SKM-1 (cell line): ENCODE results near the gene WDR64.

Experiments used
- DNase-seq: peaks from one replicate; lab custom pipeline; 2025; ENCODE audit not compliant: unreplicated experiment; lab: John Stamatoyannopoulos, UW

The WDR64 gene

GRCh38 chr1:241652012-241652411 is at the start of gene WDR64:
TSS of gene WDR64 (plus strand) at chr1:241652281. CDS start at chr1:241652485, 204 bp downstream.
- DNase-seq = no peak

- no peak for DNase-seq
Observed at GRCh38 chr1:241603731-241604245, 48.3 kb upstream of the WDR64 start.

GRCh38 chr1:241605146-241605805 is 46.8 kb upstream of the WDR64 start:
- DNase-seq = peak; percentile 26

GRCh38 chr1:241606544-241606943 is 45.5 kb upstream of the WDR64 start:
- DNase-seq = no peak

- DNase-seq = no peak
Observed at GRCh38 chr1:241607497-241607896, 44.6 kb upstream of the WDR64 start.

- no peak for DNase-seq
Observed at GRCh38 chr1:241608379-241609033, 43.6 kb upstream of the WDR64 start.

GRCh38 chr1:241610056-241610815 is 41.8 kb upstream of the WDR64 start:
- DNase-seq = no peak

- peak; percentile 53 for DNase-seq
Observed at GRCh38 chr1:241611063-241611462, 41.0 kb upstream of the WDR64 start.

GRCh38 chr1:241611736-241612135 is 40.3 kb upstream of the WDR64 start:
- DNase-seq = no peak

- DNase-seq = no peak
Observed at GRCh38 chr1:241612533-241613477, 39.3 kb upstream of the WDR64 start.

- DNase-seq = no peak
Observed at GRCh38 chr1:241614144-241614543, 37.9 kb upstream of the WDR64 start.

- DNase-seq = no peak
Observed at GRCh38 chr1:241614572-241614971, 37.5 kb upstream of the WDR64 start.

- no peak for DNase-seq
Observed at GRCh38 chr1:241615043-241615974, 36.8 kb upstream of the WDR64 start.

GRCh38 chr1:241617426-241617825 is 34.7 kb upstream of the WDR64 start:
- DNase-seq = no peak

- DNase-seq = no peak
Observed at GRCh38 chr1:241622669-241623068, 29.4 kb upstream of the WDR64 start.

GRCh38 chr1:241624935-241625334 is 27.1 kb upstream of the WDR64 start:
- DNase-seq = no peak

GRCh38 chr1:241627453-241628259 is 24.4 kb upstream of the WDR64 start:
- peak; percentile 66 for DNase-seq

- DNase-seq = no peak
Observed at GRCh38 chr1:241630005-241630404, 22.1 kb upstream of the WDR64 start.

GRCh38 chr1:241630476-241630875 is 21.6 kb upstream of the WDR64 start:
- DNase-seq = no peak
